Stimulated activated CD4-positive, alpha-beta T cell treated with anti-CD3 and anti-CD28 coated beads, Interleukin-12 subunit alpha, Interleukin-12 subunit beta, amount 100 ng/mL, for 48 hours (primary cell): Measurements from ENCODE around the gene HDGFL2.

Source experiments
- DNase-seq, 3 donors: peaks; one replicate each; pipeline ENCODE4 v3.0.0-alpha.2; 2020; ENCODE audit warnings: low read depth in 2 of 3, low spot score in 1 of 3

The HDGFL2 gene

DNA sequence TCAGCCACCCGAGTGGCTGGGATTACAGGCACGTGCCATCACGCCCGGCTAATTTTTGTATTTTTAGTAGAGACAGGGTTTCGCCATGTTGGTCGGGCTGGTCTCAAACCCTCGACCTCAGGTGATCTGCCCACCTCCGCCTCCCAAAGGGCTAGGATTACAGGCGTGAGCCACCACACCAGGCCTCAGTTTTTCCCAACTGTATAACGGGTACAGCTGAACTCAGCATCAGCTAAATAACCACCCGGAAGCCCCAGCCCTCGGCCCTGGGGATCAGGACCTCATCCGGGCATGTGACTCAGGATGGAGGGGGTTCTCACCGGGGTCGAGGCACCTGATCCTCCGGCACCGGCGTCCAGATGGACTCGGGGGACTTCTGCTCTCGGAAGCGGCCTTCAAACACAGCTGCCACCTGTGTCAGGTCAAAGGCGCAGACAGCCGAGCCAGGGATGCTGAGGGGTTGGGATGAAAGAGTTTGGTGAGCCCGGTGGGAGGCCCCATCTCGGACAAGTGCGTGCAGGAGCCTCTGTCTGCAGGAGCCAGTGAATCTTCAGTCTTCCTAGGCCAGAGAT lies 78.5 kb downstream of the HDGFL2 start:
- no peak for DNase-seq
